K562 (cell line): Measurements from ENCODE around the gene MYCBP. TPM values are rescaled to one million over a fixed set of nuclear protein-coding genes. Genes with fewer than 3 reads are reported as not detected.
A peak's percentile ranks its signal among the peaks of the same experiment; 100 is the strongest.

ENCODE experiments used
- BCOR ChIP-seq: fragments of 450-650 bp; IDR thresholded peaks from 2 replicates; pipeline ENCODE4 v1.6.1; 2016
- CBX8 ChIP-seq: fragments of 200-600 bp; sonication (generic); IDR thresholded peaks from 2 replicates; pipeline ENCODE4 v1.6.1; 2012; ENCODE audit warnings: borderline replicate concordance, mixed run types, low read depth, mild to moderate bottlenecking, moderate library complexity, mixed read lengths, low read length, control low read depth, inconsistent platforms; ENCODE audit not compliant: poor library complexity, severe bottlenecking; ENCODE audit errors: extremely low read depth
- CEBPZ ChIP-seq: fragments of 150-350 bp; IDR thresholded peaks from 2 replicates; pipeline ENCODE4 v1.6.1; 2014; ENCODE audit warnings: low read depth, mild to moderate bottlenecking, low read length, borderline replicate concordance
- PHTF2 ChIP-seq: fragments of 250-450 bp; sonication (Bioruptor Pico); IDR thresholded peaks from 2 replicates; pipeline ENCODE4 v1.5.0; 2021; ENCODE audit warnings: mild to moderate bottlenecking
- PRMT5 ChIP-seq: sonication (generic); formaldehyde crosslinking; IDR thresholded peaks from 2 replicates; pipeline ENCODE4 v1.5.0; 2020; ENCODE audit warnings: missing genetic modification reagents
- SRSF7 ChIP-seq: fragments of 200-400 bp; formaldehyde crosslinking; optimal IDR thresholded peaks from 2 replicates; pipeline ENCODE3; 2017; ENCODE audit warnings: mild to moderate bottlenecking, low read depth, low read length
- THRB ChIP-seq: fragments of 450-650 bp; formaldehyde crosslinking; conservative IDR thresholded peaks from 2 replicates; pipeline ENCODE4 v1.4.0; 2022; ENCODE audit warnings: mild to moderate bottlenecking, missing genetic modification characterization
- TRIM24 ChIP-seq, 2 experiments: fragments of 450-650 bp; IDR thresholded peaks; 2 replicates each; pipeline ENCODE4 v1.6.1; 2016
- YY1 ChIP-seq, 3 experiments: IDR thresholded peaks; 2 replicates each; pipeline ENCODE4 v1.6.1; 2011; ENCODE audit warnings: low read length in 2 of 3, mild to moderate bottlenecking in 2 of 3, moderate library complexity in 2 of 3, borderline replicate concordance in 1 of 3, control low read depth in 1 of 3, low read depth in 1 of 3; ENCODE audit not compliant: insufficient read depth in 3 of 3, insufficient replicate concordance in 2 of 3, control insufficient read depth in 1 of 3, insufficient read length in 1 of 3; ENCODE audit errors: extremely low read depth in 1 of 3
- ZNF408 ChIP-seq: fragments of 250-450 bp; sonication (Bioruptor Pico); IDR thresholded peaks from 2 replicates; pipeline ENCODE4 v1.4.0; 2020; ENCODE audit warnings: low read depth, mild to moderate bottlenecking, moderate library complexity
- ZNF57 ChIP-seq: fragments of 450-650 bp; formaldehyde crosslinking; IDR thresholded peaks from 2 replicates; pipeline ENCODE4 v1.4.0; 2020; ENCODE audit warnings: mild to moderate bottlenecking, moderate library complexity
- polyA plus RNA-seq, 8 experiments: library from polyadenylated mRNA; depleted of rRNA in 4 of 8; stranded (reverse) in 5 of 8; unstranded in 3 of 8; fragments of >200 nt; fragmentation: Nextera tagmentation in 2 of 8; fragmentation: Illumina TruSeq in 1 of 8; extraction: Ambion mirVana in 2 of 8; extraction: Trizol in 1 of 8; gene quantifications; 2 replicates each; pipeline versions ENCODE4 v1.2.1 to v1.2.3, GENCODE V29; 2011 to 2014; ENCODE audit warnings: inconsistent platforms in 1 of 8, missing spikeins in 1 of 8
- total RNA-seq, 7 experiments: library from RNA; depleted of rRNA in 6 of 7; stranded (reverse); fragments of >200 nt in 6 of 7; fragmentation: Illumina TruSeq in 2 of 7; extraction: Trizol in 2 of 7; gene quantifications; 2 replicates each; pipeline versions ENCODE4 v1.2.1 to v1.2.3, GENCODE V29; 2011 to 2021; ENCODE audit warnings: low replicate concordance in 1 of 7
- TF ChIP-seq, protein P1 (sequence below): sonication (generic); IDR thresholded peaks from 2 replicates; pipeline ENCODE4 v1.6.1; 2016
- TF ChIP-seq, protein P2 (sequence below), 2 experiments: fragments of 150-350 bp in 1 of 2; IDR thresholded peaks; 2 replicates each; pipeline ENCODE4 v1.6.1; 2012 to 2016; ENCODE audit warnings: low read depth in 2 of 2, low read length in 2 of 2, mild to moderate bottlenecking in 1 of 2, moderate library complexity in 1 of 2
- TF ChIP-seq, protein P3 (sequence below): sonication (generic); formaldehyde crosslinking; IDR thresholded peaks from 2 replicates; pipeline ENCODE4 v1.8.0; 2022; ENCODE audit warnings: missing genetic modification reagents, mild to moderate bottlenecking, borderline replicate concordance

The MYCBP gene
- total and polyA plus RNA-seq, 9 of the 15 experiments (the other 6 are each of a cell fraction or from before 2014, with no cell fraction given), result 32.3 to 253 (median 72.9) TPM

- no peak for TF ChIP-seq BCOR
- no peak for TF ChIP-seq PRMT5 (CRISPR knock-in tag)
- TF ChIP-seq THRB (CRISPR knock-in tag), result no peak
- TF ChIP-seq, protein P1, sequence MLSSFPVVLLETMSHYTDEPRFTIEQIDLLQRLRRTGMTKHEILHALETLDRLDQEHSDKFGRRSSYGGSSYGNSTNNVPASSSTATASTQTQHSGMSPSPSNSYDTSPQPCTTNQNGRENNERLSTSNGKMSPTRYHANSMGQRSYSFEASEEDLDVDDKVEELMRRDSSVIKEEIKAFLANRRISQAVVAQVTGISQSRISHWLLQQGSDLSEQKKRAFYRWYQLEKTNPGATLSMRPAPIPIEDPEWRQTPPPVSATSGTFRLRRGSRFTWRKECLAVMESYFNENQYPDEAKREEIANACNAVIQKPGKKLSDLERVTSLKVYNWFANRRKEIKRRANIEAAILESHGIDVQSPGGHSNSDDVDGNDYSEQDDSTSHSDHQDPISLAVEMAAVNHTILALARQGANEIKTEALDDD, result no peak
- TF ChIP-seq ZNF408 (CRISPR knock-in tag), result no peak
- TF ChIP-seq YY1 (IDR thresholded peaks at IDR 0.05; ENCODE audit: borderline replicate concordance in 1 of 3, control insufficient read depth in 1 of 3, extremely low read depth in 1 of 3, insufficient read depth in 3 of 3, insufficient read length in 1 of 3, insufficient replicate concordance in 2 of 3, low read depth in 1 of 3, low read length in 2 of 3), result peak in 2 of 3 experiments; percentile 20 to 32
- TF ChIP-seq CEBPZ, result no peak
- no peak for TF ChIP-seq SRSF7
- no peak for TF ChIP-seq ZNF57
- TF ChIP-seq TRIM24 (IDR thresholded peaks at IDR 0.05), result no peak
- TF ChIP-seq, protein P2, sequence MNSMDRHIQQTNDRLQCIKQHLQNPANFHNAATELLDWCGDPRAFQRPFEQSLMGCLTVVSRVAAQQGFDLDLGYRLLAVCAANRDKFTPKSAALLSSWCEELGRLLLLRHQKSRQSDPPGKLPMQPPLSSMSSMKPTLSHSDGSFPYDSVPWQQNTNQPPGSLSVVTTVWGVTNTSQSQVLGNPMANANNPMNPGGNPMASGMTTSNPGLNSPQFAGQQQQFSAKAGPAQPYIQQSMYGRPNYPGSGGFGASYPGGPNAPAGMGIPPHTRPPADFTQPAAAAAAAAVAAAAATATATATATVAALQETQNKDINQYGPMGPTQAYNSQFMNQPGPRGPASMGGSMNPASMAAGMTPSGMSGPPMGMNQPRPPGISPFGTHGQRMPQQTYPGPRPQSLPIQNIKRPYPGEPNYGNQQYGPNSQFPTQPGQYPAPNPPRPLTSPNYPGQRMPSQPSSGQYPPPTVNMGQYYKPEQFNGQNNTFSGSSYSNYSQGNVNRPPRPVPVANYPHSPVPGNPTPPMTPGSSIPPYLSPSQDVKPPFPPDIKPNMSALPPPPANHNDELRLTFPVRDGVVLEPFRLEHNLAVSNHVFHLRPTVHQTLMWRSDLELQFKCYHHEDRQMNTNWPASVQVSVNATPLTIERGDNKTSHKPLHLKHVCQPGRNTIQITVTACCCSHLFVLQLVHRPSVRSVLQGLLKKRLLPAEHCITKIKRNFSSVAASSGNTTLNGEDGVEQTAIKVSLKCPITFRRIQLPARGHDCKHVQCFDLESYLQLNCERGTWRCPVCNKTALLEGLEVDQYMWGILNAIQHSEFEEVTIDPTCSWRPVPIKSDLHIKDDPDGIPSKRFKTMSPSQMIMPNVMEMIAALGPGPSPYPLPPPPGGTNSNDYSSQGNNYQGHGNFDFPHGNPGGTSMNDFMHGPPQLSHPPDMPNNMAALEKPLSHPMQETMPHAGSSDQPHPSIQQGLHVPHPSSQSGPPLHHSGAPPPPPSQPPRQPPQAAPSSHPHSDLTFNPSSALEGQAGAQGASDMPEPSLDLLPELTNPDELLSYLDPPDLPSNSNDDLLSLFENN (IDR thresholded peaks at IDR 0.05; ENCODE audit: low read depth in 2 of 2, low read length in 2 of 2), result no peak
- no peak for TF ChIP-seq CBX8
- TF ChIP-seq, protein P3, sequence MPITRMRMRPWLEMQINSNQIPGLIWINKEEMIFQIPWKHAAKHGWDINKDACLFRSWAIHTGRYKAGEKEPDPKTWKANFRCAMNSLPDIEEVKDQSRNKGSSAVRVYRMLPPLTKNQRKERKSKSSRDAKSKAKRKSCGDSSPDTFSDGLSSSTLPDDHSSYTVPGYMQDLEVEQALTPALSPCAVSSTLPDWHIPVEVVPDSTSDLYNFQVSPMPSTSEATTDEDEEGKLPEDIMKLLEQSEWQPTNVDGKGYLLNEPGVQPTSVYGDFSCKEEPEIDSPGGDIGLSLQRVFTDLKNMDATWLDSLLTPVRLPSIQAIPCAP (CRISPR knock-in tag), result no peak
- TF ChIP-seq PHTF2 (CRISPR knock-in tag), result no peak
Observed at GRCh38 chr1:38873027-38873969, at the start of gene MYCBP (continued).
